GM12865 (cell line): ENCODE results near the gene ACER1.
"Not testable (repeated sequence)": the region's sequence is repeated elsewhere in the genome, so short reads cannot be mapped to it uniquely, and the experiment has no call there.

ENCODE experiments used
- DNase-seq: peaks from one replicate; pipeline ENCODE4 v3.0.0; 2010; ENCODE audit warnings: low read depth
- H3K4me3 ChIP-seq: 2 replicates; pipeline ENCODE4 v1.5.1; 2011; ENCODE audit warnings: mild to moderate bottlenecking, low read depth, low read length, control low read depth
- CTCF ChIP-seq: IDR thresholded peaks from 2 replicates; pipeline ENCODE4 v1.5.1; 2011; ENCODE audit warnings: low read length, control low read depth, low read depth, inconsistent platforms; ENCODE audit not compliant: insufficient read depth; ENCODE audit errors: missing control alignments

Gene ACER1

DNA sequence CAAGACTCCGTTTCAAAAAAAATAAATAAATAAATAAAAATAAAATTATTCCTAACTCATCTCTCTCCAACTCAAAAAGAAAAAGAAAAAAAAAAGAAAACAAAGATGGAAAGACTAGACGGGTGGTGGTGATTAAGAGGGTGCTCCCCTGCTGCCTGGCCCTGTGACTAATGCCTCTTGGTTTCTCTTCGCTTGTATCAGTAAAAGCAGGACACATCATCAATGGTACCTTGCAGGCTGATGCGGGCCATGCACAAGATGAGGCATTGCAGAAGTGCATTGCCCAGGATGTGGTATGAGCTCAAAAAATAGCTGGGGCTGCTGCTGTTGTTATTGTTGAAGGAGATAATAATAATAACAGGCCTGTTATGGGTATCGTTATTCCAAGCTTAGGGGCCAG lies 14.6 kb downstream of the ACER1 start:
- no peak overlapping the region for H3K4me3 ChIP-seq
- no peak for TF ChIP-seq CTCF
- no peak for DNase-seq

- DNase-seq, H3K4me3 ChIP-seq: not testable (repeated sequence)
These were observed 17.8 kb downstream of the ACER1 start for GRCh38 chr19:6315646-6316045.

- DNase-seq: no peak
- no peak overlapping the region for H3K4me3 ChIP-seq
- no peak for TF ChIP-seq CTCF
These were observed 19.9 kb downstream of the ACER1 start for GRCh38 chr19:6313398-6313969.

DNA sequence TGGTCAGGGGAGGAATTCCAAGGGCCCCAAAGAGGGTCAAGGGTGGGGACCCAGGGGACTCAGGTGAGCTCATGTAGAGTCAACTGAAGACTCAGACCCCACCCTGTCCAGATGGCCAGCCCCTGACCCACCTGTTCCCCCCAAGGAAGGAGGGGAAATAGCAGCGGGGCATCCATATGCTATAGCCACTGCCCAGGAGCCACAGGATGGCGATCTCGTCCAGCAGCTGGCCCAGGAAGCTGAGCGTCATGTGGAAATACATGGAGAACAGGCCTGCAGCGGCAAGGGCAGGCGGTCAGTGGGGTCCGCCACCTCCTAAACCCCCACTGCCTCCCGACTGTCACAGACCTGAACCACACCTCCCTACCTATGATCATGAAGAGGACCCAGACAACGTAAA lies 21.4 kb downstream of the ACER1 start:
- no peak for TF ChIP-seq CTCF
- no peak overlapping the region for H3K4me3 ChIP-seq
- DNase-seq: no peak

GRCh38 chr19:6298413-6298812 lies 35.0 kb downstream of the ACER1 start:
- H3K4me3 ChIP-seq: no peak overlapping the region
- TF ChIP-seq CTCF: no peak
- no peak for DNase-seq

DNA sequence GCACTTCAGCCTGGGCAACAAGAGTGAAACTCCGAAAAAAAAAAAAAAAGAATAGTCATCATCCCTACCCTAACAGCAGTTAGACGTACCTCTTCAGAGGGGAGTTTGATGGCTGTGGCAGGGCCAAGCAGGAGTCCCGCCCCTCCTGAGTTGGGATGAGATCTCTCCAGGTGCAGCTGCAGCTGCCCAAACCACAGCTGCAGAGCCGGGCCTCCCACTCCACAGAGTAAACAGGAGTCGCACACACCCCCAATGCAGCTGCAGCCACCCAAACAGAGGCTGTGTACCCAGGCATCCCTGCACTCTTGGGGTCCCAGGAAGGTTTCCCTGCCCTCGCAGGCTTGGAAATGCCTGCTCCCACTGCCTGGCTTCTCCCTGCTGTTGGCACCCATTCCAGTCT lies 36.2 kb downstream of the ACER1 start:
- DNase-seq: no peak
- no peak for TF ChIP-seq CTCF
- H3K4me3 ChIP-seq: no peak overlapping the region

- no peak for DNase-seq
- no peak for TF ChIP-seq CTCF
- no peak overlapping the region for H3K4me3 ChIP-seq
These were observed 41.4 kb downstream of the ACER1 start for GRCh38 chr19:6292006-6292405.
